Gastroesophageal sphincter (tissue), 3 donors: ENCODE measurements around the gene MYO18B.

ENCODE experiments used
- CTCF ChIP-seq, 4 experiments: fragments of 200-600 bp in 2 of 4; fragments of 450-650 bp in 2 of 4; sonication (generic) in 1 of 4; IDR thresholded peaks; one replicate each; pipeline ENCODE4 v1.5.1; 2017 to 2019; ENCODE audit warnings: antibody characterized with exemption in 4 of 4, mild to moderate bottlenecking in 2 of 4, moderate library complexity in 2 of 4
- POLR2A ChIP-seq, 2 donors: fragments of 450-650 bp; IDR thresholded peaks; one replicate each; pipeline ENCODE4 v1.6.1; 2017; ENCODE audit warnings: antibody characterized with exemption in 2 of 2, mild to moderate bottlenecking in 2 of 2, moderate library complexity in 1 of 2
- POLR2AphosphoS5 ChIP-seq: sonication (generic); formaldehyde crosslinking; IDR thresholded peaks from one replicate; pipeline ENCODE4 v1.6.1; 2017; ENCODE audit warnings: antibody characterized with exemption

- TF ChIP-seq CTCF (IDR thresholded peaks at IDR 0.05) = no peak
- no peak for TF ChIP-seq POLR2A (IDR thresholded peaks at IDR 0.05)
- no peak for TF ChIP-seq POLR2AphosphoS5
These were observed 211.9 kb downstream of the MYO18B start for GRCh38 chr22:25953919-25954318.
